A673 (cell line): ENCODE measurements around the gene TMEM185B. TPM values are rescaled to one million over a fixed set of nuclear protein-coding genes. Genes with fewer than 3 reads are reported as not detected.

ENCODE experiments used
- BruUV-seq: library from RNA; stranded (reverse); fragments of 400-500 nt; replicated peaks from 2 replicates; lab custom pipeline; 2021; lab: Mats Ljungman, UMichigan
- CTCF ChIA-PET: fragments of 300-600 bp; sonication (Branson Sonifier 250); formaldehyde crosslinking; loops from one replicate; lab custom pipeline; 2022; ENCODE audit warnings: antibody characterized with exemption; lab: Charles Lee
- POLR2A ChIA-PET: fragments of 300-600 bp; sonication (Branson Sonifier 250); formaldehyde crosslinking; loops from one replicate; lab custom pipeline; 2022; ENCODE audit warnings: antibody characterized with exemption; ENCODE audit not compliant: low non-redundant PET; lab: Charles Lee
- DNase-seq: peaks from one replicate; pipeline ENCODE4 v3.0.0-alpha.2; 2015; ENCODE audit warnings: low spot score
- H3K27ac ChIP-seq: fragments of 200-600 bp; sonication (generic); 2 replicates; pipeline ENCODE4 v1.5.1; 2016; ENCODE audit warnings: mixed run types, low read depth, mild to moderate bottlenecking, mixed read lengths, antibody characterized with exemption, low read length; ENCODE audit not compliant: poor library complexity, severe bottlenecking
- H3K27me3 ChIP-seq: fragments of 200-600 bp; sonication (generic); replicated peaks from 2 replicates; pipeline ENCODE4 v1.6.1; 2017; ENCODE audit warnings: mixed run types, low read depth, mild to moderate bottlenecking, mixed read lengths, antibody characterized with exemption, low read length; ENCODE audit not compliant: insufficient read depth, poor library complexity
- H3K36me3 ChIP-seq: fragments of 200-600 bp; sonication (generic); 2 replicates; pipeline ENCODE4 v1.6.1; 2016; ENCODE audit warnings: mixed run types, mild to moderate bottlenecking, mixed read lengths, antibody characterized with exemption, low read length; ENCODE audit not compliant: insufficient read depth, poor library complexity, severe bottlenecking
- H3K4me1 ChIP-seq: fragments of 200-600 bp; sonication (generic); 2 replicates; pipeline ENCODE4 v1.6.1; 2017; ENCODE audit warnings: mixed run types, mild to moderate bottlenecking, mixed read lengths, antibody characterized with exemption, low read length; ENCODE audit not compliant: insufficient read depth, poor library complexity, severe bottlenecking
- H3K4me3 ChIP-seq: fragments of 200-600 bp; sonication (generic); 2 replicates; pipeline ENCODE4 v1.5.1; 2016; ENCODE audit warnings: low read depth, mixed run types, mild to moderate bottlenecking, mixed read lengths, low read length; ENCODE audit not compliant: poor library complexity, severe bottlenecking
- H3K9me3 ChIP-seq: fragments of 200-600 bp; sonication (generic); 2 replicates; pipeline ENCODE4 v1.6.1; 2016; ENCODE audit warnings: mixed run types, low read depth, mild to moderate bottlenecking, mixed read lengths, antibody characterized with exemption, low read length; ENCODE audit not compliant: poor library complexity, severe bottlenecking
- CTCF ChIP-seq: fragments of 300-800, 200-600 bp; sonication (generic); conservative IDR thresholded peaks from 2 replicates; pipeline ENCODE4 v1.5.1; 2017; ENCODE audit warnings: low read depth, mild to moderate bottlenecking, antibody characterized with exemption, low read length, moderate library complexity, mixed read lengths
- EZH2 ChIP-seq: fragments of 200-600 bp; sonication (generic); IDR thresholded peaks from 2 replicates; pipeline ENCODE4 v1.6.1; 2017; ENCODE audit warnings: borderline replicate concordance, low read depth, mild to moderate bottlenecking, mixed read lengths, antibody characterized with exemption, low read length; ENCODE audit not compliant: poor library complexity, severe bottlenecking
- intact Hi-C: fragments of 100-400 bp; cut with micrococcal nuclease; formaldehyde crosslinking; loops from one replicate; pipeline ENCODE4 v1.10.0; 2022; ENCODE audit not compliant: unreplicated experiment
- total RNA-seq: library from RNA; stranded (reverse); gene quantifications from 2 replicates; pipeline ENCODE4 v1.2.3, GENCODE V29; 2021

The TMEM185B gene
- total RNA-seq, 1 experiment from 2014 or later: 34.5 TPM

- Histone ChIP-seq H3K9me3 (no peaks in the 10 kb centered on the region), H3K27ac (no peak overlapping the region), H3K4me1 (peaks cover 18% of the 10 kb centered on the region), H3K4me3 (peak overlapping the region; percentile 78), H3K27me3 (no peaks in the 10 kb centered on the region), H3K36me3 (no peaks in the 10 kb centered on the region)
- DNase-seq: no peak
- no TSS peak for BruUV-seq
- CTCF ChIA-PET: no interaction called here
- intact Hi-C loops: no loop called here
- POLR2A ChIA-PET: interaction anchor here (0.7 kb wide), 1 partner anchor 26 kb away, joined by 4 read pairs; no protein-coding TSS in a partner anchor
- TF ChIP-seq CTCF (no peak), EZH2 (no peak)
Measured at GRCh38 chr2:120254178-120254577, 31.0 kb upstream of the TMEM185B start.

GRCh38 chr2:120253021-120253882, 30.1 kb upstream of the TMEM185B start:
- intact Hi-C loops: loop anchor here (2.0 kb wide), 1 partner anchor 60 kb away; no protein-coding TSS in a partner anchor
- H3K27ac ChIP-seq: peak overlapping the region; percentile 74
- CTCF ChIA-PET: no interaction called here

More at GRCh38 chr2:120253021-120253882, 30.1 kb upstream of the TMEM185B start:
- Histone ChIP-seq H3K4me1 (peaks cover 18% of the 10 kb centered on the region), H3K4me3 (peak overlapping the region; percentile 78), H3K36me3 (no peaks in the 10 kb centered on the region), H3K9me3 (no peaks in the 10 kb centered on the region), H3K27me3 (no peaks in the 10 kb centered on the region)
- BruUV-seq: no TSS peak
- DNase-seq: peak; percentile 76
- POLR2A ChIA-PET: interaction anchor here (0.6 to 0.7 kb wide), 2 partner anchors 25 to 30 kb away, joined by 3 to 4 read pairs; no protein-coding TSS in a partner anchor
- TF ChIP-seq EZH2 (no peak), CTCF (peak; percentile 46)
